Left forelimb (tissue), 1 donor: ENCODE data around the gene SBNO2.
"Not testable (repeated sequence)": the region's sequence is repeated elsewhere in the genome, so short reads cannot be mapped to it uniquely, and the experiment has no call there.

ENCODE experiments used
- DNase-seq: peaks from one replicate; pipeline ENCODE4 v3.0.0-alpha.2; 2018; ENCODE audit warnings: low spot score

The SBNO2 gene

DNA sequence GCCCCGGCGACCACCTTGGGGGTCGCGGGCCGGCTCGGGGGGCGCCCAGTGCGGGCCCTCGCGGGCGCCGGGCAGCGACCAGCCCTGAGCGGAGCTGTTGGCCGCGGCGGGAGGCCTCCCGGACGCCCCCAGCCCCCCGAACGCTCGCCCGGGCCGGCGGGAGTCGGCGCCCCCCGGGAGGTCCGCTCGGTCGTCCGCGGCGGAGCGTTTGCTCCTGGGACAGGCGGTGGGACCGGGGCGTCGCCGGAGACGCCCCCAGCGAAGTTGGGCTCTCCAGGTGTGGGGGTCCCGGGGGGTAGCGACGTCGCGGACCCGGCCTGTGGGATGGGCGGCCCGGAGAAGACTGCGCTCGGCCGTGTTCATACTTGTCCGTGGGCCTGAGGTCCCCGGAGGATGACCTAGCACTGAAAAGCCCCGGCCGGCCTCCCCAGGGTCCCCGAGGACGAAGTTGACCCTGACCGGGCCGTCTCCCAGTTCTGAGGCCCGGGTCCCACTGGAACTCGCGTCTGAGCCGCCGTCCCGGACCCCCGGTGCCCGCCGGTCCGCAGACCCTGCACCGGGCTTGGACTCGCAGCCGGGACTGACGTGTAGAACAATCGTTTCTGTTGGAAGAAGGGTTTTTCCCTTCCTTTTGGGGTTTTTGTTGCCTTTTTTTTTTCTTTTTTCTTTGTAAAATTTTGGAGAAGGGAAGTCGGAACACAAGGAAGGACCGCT, 32.2 kb upstream of the SBNO2 start:
- no peak for DNase-seq

GRCh38 chr19:1205114-1206099, 31.3 kb upstream of the SBNO2 start, which contains the start of gene STK11:
Gene STK11, plus strand, starts transcription at chr19:1205778. Its CDS starts 1,136 bp downstream, at chr19:1206914.
- peak; percentile 100 for DNase-seq

- not testable (repeated sequence) for DNase-seq
These were observed 26.5 kb upstream of the SBNO2 start for GRCh38 chr19:1200614-1201013.

- DNase-seq = no peak
These were observed 25.5 kb upstream of the SBNO2 start for GRCh38 chr19:1199531-1199930.

- DNase-seq = no peak
These were observed 15.4 kb upstream of the SBNO2 start for GRCh38 chr19:1189419-1189818.

DNA sequence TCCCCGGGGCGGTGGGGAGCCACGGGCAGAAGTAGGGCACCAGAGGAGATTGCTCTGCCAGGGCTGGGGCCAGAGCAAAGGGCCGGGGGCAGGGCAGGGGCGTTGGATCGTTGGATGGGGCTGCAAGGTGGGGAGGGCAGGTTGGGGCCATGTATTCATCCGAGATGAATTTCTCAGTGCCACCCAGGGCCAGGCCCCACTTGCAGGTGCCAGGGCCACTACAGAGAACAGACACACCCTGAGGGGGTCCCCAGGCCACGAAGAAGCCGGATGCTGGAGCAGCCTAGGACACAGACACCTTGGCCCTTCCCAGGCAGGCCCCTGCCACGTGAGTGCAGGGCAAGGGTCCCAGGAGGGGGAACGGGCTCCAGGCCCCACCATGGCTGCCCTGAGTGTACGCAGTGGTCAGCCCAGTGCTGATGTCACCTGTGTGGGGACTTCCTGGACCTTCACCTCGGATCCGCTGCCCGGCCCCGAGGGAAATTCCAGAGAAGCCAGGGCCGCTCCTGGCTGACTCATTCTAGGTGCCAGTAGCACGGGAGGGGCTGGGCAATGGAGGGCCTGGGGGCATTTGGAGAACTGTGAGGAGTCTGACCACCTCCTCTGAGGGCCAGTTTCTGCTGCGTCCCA, 9.6 kb upstream of the SBNO2 start:
- DNase-seq = no peak

- DNase-seq = no peak
These were observed 8.7 kb upstream of the SBNO2 start for GRCh38 chr19:1182727-1183126.

GRCh38 chr19:1182068-1182467, 8.0 kb upstream of the SBNO2 start:
- no peak for DNase-seq

DNA sequence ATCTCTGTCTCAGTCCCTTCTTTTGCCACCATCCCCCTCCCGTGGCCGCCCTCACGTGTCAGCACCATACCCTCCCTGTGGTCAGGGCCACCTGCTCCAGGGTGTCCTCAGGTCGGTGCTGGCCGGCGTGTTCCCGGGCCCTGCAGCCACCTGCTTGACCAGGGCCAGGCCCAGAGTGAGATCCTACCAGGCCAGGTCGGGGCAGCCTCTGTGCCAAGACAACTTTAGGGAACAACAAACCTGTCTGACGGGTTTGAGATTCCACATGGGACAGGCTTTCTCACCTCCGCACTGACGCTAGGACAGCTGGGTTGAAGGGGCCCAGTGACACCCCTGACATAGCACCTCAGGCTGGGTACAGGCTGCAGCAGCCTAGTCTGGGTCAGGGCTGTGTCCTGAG, 7.5 kb upstream of the SBNO2 start:
- DNase-seq = no peak

DNA sequence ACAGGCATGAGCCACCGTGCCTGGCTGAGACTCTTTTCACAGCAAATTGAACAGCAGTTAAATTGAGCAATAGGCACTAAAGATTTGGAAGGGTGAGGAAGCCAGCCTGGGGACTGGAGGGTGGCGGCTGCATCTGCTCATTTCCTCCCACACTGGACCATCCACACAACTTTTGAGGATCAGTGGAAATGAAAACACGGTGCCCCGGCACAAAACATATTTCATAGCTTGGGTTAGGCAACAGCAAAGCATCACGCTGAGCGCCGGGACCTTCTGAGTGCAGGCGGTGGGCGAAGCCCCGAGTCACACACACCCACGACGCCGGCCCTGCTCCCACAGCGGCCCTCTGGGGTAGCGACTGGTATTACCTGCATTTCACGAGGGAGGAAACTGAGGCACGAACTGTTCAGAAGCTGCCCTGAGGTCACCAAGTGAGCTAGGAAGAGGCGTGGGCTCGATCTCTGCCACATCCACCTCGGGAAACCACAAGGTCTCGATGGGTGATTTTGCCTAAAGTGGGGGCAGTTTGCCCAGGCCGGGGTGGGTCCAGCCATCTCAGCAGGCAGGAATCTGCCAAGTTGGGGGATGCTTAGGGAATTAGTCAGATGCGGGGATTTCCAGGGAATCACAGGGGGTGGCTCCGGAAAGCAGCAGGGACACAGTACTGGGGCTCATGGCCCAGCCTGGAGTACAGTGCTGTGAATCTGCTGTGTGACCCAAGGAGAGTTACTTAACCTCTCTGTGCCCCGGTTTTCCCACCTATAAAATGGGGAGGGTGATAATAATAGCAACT, 3.5 kb upstream of the SBNO2 start:
- DNase-seq = peak; percentile 60

DNA sequence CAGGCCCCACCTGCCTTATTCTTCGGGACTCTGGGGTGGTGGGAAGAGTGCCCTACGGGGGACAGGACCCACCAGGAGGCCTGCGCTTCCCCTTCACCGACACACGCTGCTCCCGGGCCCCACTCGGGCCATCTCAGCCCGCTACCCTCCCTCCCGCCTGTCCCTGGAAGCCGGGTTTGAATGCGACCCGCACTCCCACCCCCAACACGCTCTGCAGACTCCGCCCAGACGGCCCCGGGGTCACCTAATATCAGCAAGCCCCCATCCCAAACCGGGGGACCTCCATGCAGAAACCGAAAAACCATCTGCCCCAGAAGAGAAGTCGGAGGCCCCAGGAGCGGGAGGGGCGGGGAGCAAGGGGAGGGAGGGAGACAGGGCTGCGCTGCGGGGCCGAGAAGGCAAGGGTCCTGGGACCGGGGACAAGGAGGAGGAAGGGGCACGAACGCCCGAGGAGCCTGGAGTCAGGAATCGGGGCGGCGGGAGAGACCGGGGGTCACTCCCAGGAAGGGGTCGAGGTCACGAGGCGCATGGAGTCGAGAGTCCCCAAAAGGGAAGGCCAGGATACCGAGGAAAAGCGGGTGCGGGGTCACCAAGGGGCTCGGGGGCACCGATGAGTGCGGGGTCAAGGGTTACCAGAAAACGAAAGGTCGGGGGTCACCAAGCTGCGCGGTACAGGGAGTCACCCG, 766 bp downstream of the SBNO2 start:
- DNase-seq = no peak

- DNase-seq = no peak
These were observed 1.5 kb downstream of the SBNO2 start for GRCh38 chr19:1172353-1173158.

DNA sequence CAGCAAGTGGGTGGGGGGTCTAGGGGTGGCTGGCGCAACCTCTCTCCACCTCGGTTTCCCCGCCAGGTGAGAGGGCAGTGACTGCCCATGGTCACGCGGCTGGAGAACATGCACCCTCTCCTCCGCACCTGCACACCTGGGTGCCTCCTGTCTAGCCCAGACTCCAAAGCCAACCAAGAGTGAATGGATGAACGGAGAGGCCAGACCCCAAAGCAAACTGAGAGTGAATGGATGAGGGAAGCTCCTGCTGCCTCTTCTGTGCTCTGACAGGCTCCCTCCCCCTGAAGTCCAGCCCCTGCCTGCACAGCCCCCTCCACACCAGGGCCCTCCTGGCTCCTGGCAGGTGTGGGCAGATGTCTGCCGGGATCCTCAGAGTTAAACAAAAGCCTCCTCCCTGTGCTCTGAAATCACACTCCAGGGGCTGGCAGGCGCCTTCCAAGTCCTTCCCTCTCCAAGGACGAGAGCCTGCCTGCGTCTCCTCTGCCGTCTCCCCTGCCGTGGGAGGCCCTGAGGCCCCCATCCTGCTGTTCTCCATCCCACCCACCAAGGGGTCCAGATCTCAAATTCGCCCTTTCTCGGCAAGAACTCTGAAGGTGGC, 2.2 kb downstream of the SBNO2 start:
- DNase-seq = no peak

GRCh38 chr19:1170938-1171754, 2.9 kb downstream of the SBNO2 start:
- no peak for DNase-seq

GRCh38 chr19:1169921-1170885, 3.9 kb downstream of the SBNO2 start:
- no peak for DNase-seq

- DNase-seq = no peak
These were observed 4.7 kb downstream of the SBNO2 start for GRCh38 chr19:1169411-1169791.

- DNase-seq = no peak
These were observed 5.3 kb downstream of the SBNO2 start for GRCh38 chr19:1168572-1169410.
